Neural cell (in vitro differentiated cells): ENCODE measurements around the gene MYO3B.

ENCODE experiments used
- EP300 ChIP-seq: fragments of 450-650 bp; conservative IDR thresholded peaks from 2 replicates; pipeline ENCODE4 v1.6.1; 2014; ENCODE audit warnings: antibody characterized with exemption, mild to moderate bottlenecking, moderate library complexity; ENCODE audit not compliant: poor library complexity, severe bottlenecking
- EZH2 ChIP-seq: fragments of 200-600, 300-800 bp; shearing (Covaris generic), sonication (generic); IDR thresholded peaks from 2 replicates; pipeline ENCODE4 v1.6.1; 2014; ENCODE audit warnings: antibody characterized with exemption, low read length, borderline replicate concordance, mild to moderate bottlenecking; ENCODE audit not compliant: insufficient read depth, poor library complexity, severe bottlenecking
- POLR2AphosphoS5 ChIP-seq: IDR thresholded peaks from 2 replicates; pipeline ENCODE4 v1.6.1; 2012
- RAD21 ChIP-seq: fragments of 450-650 bp; conservative IDR thresholded peaks from 2 replicates; pipeline ENCODE4 v1.6.1; 2014; ENCODE audit warnings: antibody characterized with exemption, mild to moderate bottlenecking, moderate library complexity
- SMC3 ChIP-seq: fragments of 450-650 bp; conservative IDR thresholded peaks from 2 replicates; pipeline ENCODE4 v1.6.1; 2014; ENCODE audit warnings: antibody characterized with exemption, mild to moderate bottlenecking, moderate library complexity; ENCODE audit not compliant: poor library complexity
- TF ChIP-seq, protein P1 (sequence below): fragments of 450-650 bp; IDR thresholded peaks from 2 replicates; pipeline ENCODE4 v1.5.1; 2014; ENCODE audit warnings: antibody characterized with exemption, mild to moderate bottlenecking, moderate library complexity; ENCODE audit not compliant: poor library complexity, severe bottlenecking

DNA sequence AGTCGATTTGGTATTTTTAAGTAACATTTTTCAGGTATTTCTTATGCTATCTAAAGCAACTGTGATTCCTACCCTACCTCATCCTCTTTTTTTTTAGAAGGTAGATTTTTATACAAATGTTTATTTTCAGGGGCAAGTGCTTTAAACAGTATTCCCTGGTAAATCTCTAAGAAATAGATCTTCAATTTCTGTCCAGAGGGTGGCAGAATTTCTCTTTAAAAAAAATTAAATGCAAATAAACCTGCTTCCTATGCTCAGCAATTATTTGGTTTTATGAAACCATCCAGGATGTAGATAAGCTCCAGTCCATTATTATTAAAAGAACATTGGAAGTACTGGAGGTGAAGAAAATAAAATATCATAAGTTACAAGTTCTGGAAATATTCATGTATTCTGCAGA lies 191.9 kb downstream of the MYO3B start:
- TF ChIP-seq, protein P1, sequence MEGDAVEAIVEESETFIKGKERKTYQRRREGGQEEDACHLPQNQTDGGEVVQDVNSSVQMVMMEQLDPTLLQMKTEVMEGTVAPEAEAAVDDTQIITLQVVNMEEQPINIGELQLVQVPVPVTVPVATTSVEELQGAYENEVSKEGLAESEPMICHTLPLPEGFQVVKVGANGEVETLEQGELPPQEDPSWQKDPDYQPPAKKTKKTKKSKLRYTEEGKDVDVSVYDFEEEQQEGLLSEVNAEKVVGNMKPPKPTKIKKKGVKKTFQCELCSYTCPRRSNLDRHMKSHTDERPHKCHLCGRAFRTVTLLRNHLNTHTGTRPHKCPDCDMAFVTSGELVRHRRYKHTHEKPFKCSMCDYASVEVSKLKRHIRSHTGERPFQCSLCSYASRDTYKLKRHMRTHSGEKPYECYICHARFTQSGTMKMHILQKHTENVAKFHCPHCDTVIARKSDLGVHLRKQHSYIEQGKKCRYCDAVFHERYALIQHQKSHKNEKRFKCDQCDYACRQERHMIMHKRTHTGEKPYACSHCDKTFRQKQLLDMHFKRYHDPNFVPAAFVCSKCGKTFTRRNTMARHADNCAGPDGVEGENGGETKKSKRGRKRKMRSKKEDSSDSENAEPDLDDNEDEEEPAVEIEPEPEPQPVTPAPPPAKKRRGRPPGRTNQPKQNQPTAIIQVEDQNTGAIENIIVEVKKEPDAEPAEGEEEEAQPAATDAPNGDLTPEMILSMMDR: peak; percentile 68
- TF ChIP-seq EP300: no peak
- TF ChIP-seq RAD21: peak; percentile 74
- peak; percentile 78 for TF ChIP-seq SMC3
- TF ChIP-seq POLR2AphosphoS5: no peak
- TF ChIP-seq EZH2: no peak
